HCT116 (cell line): ENCODE measurements around the gene APOL4. TPM values are rescaled to one million over a fixed set of nuclear protein-coding genes. Genes with fewer than 3 reads are reported as not detected.

Source experiments
- ATAC-seq: fragments of 200-7000 bp; cut with Tn5 transposase; 2 replicates; pipeline ENCODE4 v1.9.1; 2020; ENCODE audit warnings: mild to moderate bottlenecking, moderate library complexity
- BruUV-seq: library from RNA; stranded (reverse); fragments of 400-500 nt; replicated peaks from 2 replicates; lab custom pipeline; 2021; lab: Mats Ljungman, UMichigan
- CTCF ChIA-PET: fragments of 300-600 bp; sonication (Branson Sonifier 250); formaldehyde crosslinking; loops from one replicate; lab custom pipeline; 2021; ENCODE audit warnings: antibody characterized with exemption; lab: Charles Lee
- POLR2A ChIA-PET: fragments of 300-600, 350-600 bp; sonication (Branson Sonifier 250); formaldehyde crosslinking; loops from one replicate; lab custom pipeline; 2021; ENCODE audit warnings: antibody characterized with exemption; lab: Charles Lee
- RAD21 ChIA-PET, 2 experiments: fragments of 300-600 bp; sonication (Branson Sonifier 250); formaldehyde crosslinking; loops; one replicate each; lab custom pipeline; 2023; ENCODE audit warnings: low total read pairs in 2 of 2; ENCODE audit not compliant: uncharacterized antibody in 2 of 2, unreplicated experiment in 2 of 2, low non-redundant PET in 1 of 2; lab: Charles Lee
- DNase-seq: peaks from one replicate; pipeline ENCODE4 v3.0.0-alpha.2; 2010; ENCODE audit warnings: low read depth, low spot score
- H2AFZ ChIP-seq: fragments of 200-600 bp; shearing (Covaris generic), sonication (generic); 2 replicates; pipeline ENCODE4 v1.6.1; 2017; ENCODE audit warnings: low read depth, mixed run types, mixed read lengths, antibody characterized with exemption, low read length; ENCODE audit not compliant: poor library complexity, severe bottlenecking
- H3K27ac ChIP-seq: 2 replicates; pipeline ENCODE4 v1.5.1; 2012; ENCODE audit warnings: low read depth, low read length
- H3K27me3 ChIP-seq: fragments of 200-600 bp; sonication (generic); 2 replicates; pipeline ENCODE4 v1.6.1; 2016; ENCODE audit warnings: mixed run types, low read length, mixed read lengths; ENCODE audit not compliant: insufficient read depth
- H3K36me3 ChIP-seq, 2 experiments: fragments of 200-500 bp in 1 of 2; fragments of 200-600 bp in 1 of 2; sonication (Bioruptor generic) in 1 of 2; sonication (generic) in 1 of 2; 2 replicates each; pipeline versions ENCODE4 v1.5.1 to v1.6.1; 2014 to 2016; ENCODE audit warnings: low read length in 2 of 2, inconsistent platforms in 1 of 2, mixed read lengths in 1 of 2, mixed run types in 1 of 2; ENCODE audit not compliant: insufficient read depth in 2 of 2, control insufficient read depth in 1 of 2
- H3K4me1 ChIP-seq, 2 experiments: fragments of 200-600 bp in 1 of 2; sonication (generic) in 1 of 2; 2 replicates each; pipeline versions ENCODE4 v1.5.1 to v1.6.1; 2012 to 2017; ENCODE audit warnings: low read length in 2 of 2, inconsistent platforms in 1 of 2, mild to moderate bottlenecking in 1 of 2, mixed read lengths in 1 of 2, mixed run types in 1 of 2, moderate library complexity in 1 of 2; ENCODE audit not compliant: insufficient read depth in 2 of 2, control insufficient read depth in 1 of 2
- H3K4me2 ChIP-seq: fragments of 200-600 bp; sonication (generic); 2 replicates; pipeline ENCODE4 v1.6.1; 2017; ENCODE audit warnings: mixed run types, low read length, mixed read lengths
- H3K4me3 ChIP-seq, 2 experiments: fragments of 200-600 bp in 1 of 2; sonication (generic) in 1 of 2; replicated peaks in 1 of 2; 2 replicates each; pipeline ENCODE4 v1.5.1; 2011 to 2016; ENCODE audit warnings: low read length in 2 of 2, control low read depth in 1 of 2, low read depth in 1 of 2, mild to moderate bottlenecking in 1 of 2, mixed read lengths in 1 of 2, mixed run types in 1 of 2
- H3K79me2 ChIP-seq: fragments of 200-600 bp; sonication (generic); 2 replicates; pipeline ENCODE4 v1.6.1; 2017; ENCODE audit warnings: mild to moderate bottlenecking, mixed run types, low read length, moderate library complexity, mixed read lengths; ENCODE audit not compliant: insufficient read depth
- H3K9ac ChIP-seq: fragments of 200-600 bp; sonication (generic); 2 replicates; pipeline ENCODE4 v1.6.1; 2016; ENCODE audit warnings: low read length, mixed read lengths
- H3K9me2 ChIP-seq: fragments of 200-600 bp; sonication (generic), shearing (Covaris generic); 2 replicates; pipeline ENCODE4 v1.6.1; 2017; ENCODE audit warnings: mixed run types, mild to moderate bottlenecking, moderate library complexity; ENCODE audit not compliant: insufficient read depth
- H3K9me3 ChIP-seq, 2 experiments: fragments of 200-500 bp in 1 of 2; fragments of 200-600 bp in 1 of 2; sonication (Bioruptor generic) in 1 of 2; sonication (generic) in 1 of 2; 2 replicates each; pipeline ENCODE4 v1.6.1; 2014 to 2017; ENCODE audit warnings: low read length in 2 of 2, mixed read lengths in 2 of 2, inconsistent platforms in 1 of 2, low read depth in 1 of 2, mild to moderate bottlenecking in 1 of 2, mixed run types in 1 of 2, moderate library complexity in 1 of 2; ENCODE audit not compliant: control insufficient read depth in 1 of 2, insufficient read depth in 1 of 2
- H4K20me1 ChIP-seq: fragments of 200-600 bp; sonication (generic), shearing (Covaris generic); 2 replicates; pipeline ENCODE4 v1.6.1; 2017; ENCODE audit warnings: mixed run types, mild to moderate bottlenecking, moderate library complexity; ENCODE audit not compliant: insufficient read depth
- ATF3 ChIP-seq: IDR thresholded peaks from 2 replicates; pipeline ENCODE4 v1.6.1; 2012
- CBX3 ChIP-seq: IDR thresholded peaks from 2 replicates; pipeline ENCODE4 v1.6.1; 2012; ENCODE audit warnings: low read depth
- CTCF ChIP-seq, 3 experiments: fragments of 200-600 bp in 1 of 3; sonication (generic) in 1 of 3; IDR thresholded peaks in 2 of 3; conservative IDR thresholded peaks in 1 of 3; 2 replicates each; pipeline ENCODE4 v1.5.1; 2012 to 2017; ENCODE audit warnings: low read depth in 2 of 3, low read length in 2 of 3, antibody characterized with exemption in 1 of 3, borderline replicate concordance in 1 of 3, control low read depth in 1 of 3, mild to moderate bottlenecking in 1 of 3, mixed read lengths in 1 of 3, mixed run types in 1 of 3, moderate library complexity in 1 of 3; ENCODE audit not compliant: insufficient read depth in 1 of 3
- ELF1 ChIP-seq: IDR thresholded peaks from 2 replicates; pipeline ENCODE4 v1.6.1; 2012; ENCODE audit warnings: low read depth, borderline replicate concordance
- EZH2phosphoT487 ChIP-seq: fragments of 200-600 bp; IDR thresholded peaks from 2 replicates; pipeline ENCODE4 v1.6.1; 2018; ENCODE audit warnings: antibody characterized with exemption, borderline replicate concordance
- FOSL1 ChIP-seq: IDR thresholded peaks from 2 replicates; pipeline ENCODE4 v1.6.1; 2012; ENCODE audit warnings: low read depth
- JUND ChIP-seq: IDR thresholded peaks from 2 replicates; pipeline ENCODE4 v1.6.1; 2012
- MAX ChIP-seq: IDR thresholded peaks from 2 replicates; pipeline ENCODE4 v1.6.1; 2012
- RAD21 ChIP-seq: IDR thresholded peaks from 2 replicates; pipeline ENCODE4 v1.6.1; 2012; ENCODE audit warnings: low read depth, mild to moderate bottlenecking
- SIN3A ChIP-seq: IDR thresholded peaks from 2 replicates; pipeline ENCODE4 v1.6.1; 2012; ENCODE audit warnings: low read depth
- SRF ChIP-seq: IDR thresholded peaks from 2 replicates; pipeline ENCODE4 v1.6.1; 2012; ENCODE audit warnings: low read depth
- TCF7L2 ChIP-seq: IDR thresholded peaks from 2 replicates; pipeline ENCODE4 v1.7.0; 2011; ENCODE audit warnings: borderline replicate concordance, inconsistent platforms; ENCODE audit not compliant: insufficient read depth, insufficient read length; ENCODE audit errors: extremely low read depth
- YY1 ChIP-seq: IDR thresholded peaks from 2 replicates; pipeline ENCODE4 v1.6.1; 2011; ENCODE audit warnings: low read length, low read depth, moderate library complexity, mild to moderate bottlenecking; ENCODE audit not compliant: insufficient replicate concordance; ENCODE audit errors: extremely low read depth
- ZFX ChIP-seq: fragments of 450-650 bp; IDR thresholded peaks from 2 replicates; pipeline ENCODE4 v1.6.1; 2017
- ZNF274 ChIP-seq: fragments of 200-500 bp; sonication (Bioruptor generic); IDR thresholded peaks from 2 replicates; pipeline ENCODE4 v1.6.1; 2014; ENCODE audit warnings: mild to moderate bottlenecking, low read depth, low read length, inconsistent platforms
- intact Hi-C: fragments of 100-400 bp; cut with micrococcal nuclease; formaldehyde crosslinking; loops from 2 replicates; pipeline ENCODE4 v1.10.0; 2022
- total RNA-seq: library from RNA; stranded (reverse); gene quantifications from one replicate; pipeline ENCODE4 v1.2.1, GENCODE V29; 2021; ENCODE audit not compliant: unreplicated experiment

The APOL4 gene
- total RNA-seq, 1 experiment from 2014 or later = not detected

- no TSS peak for BruUV-seq
Measured at GRCh38 chr22:36197065-36197440, 4.6 kb downstream of the APOL4 start.

More at GRCh38 chr22:36197065-36197440, 4.6 kb downstream of the APOL4 start:
- no peak for ATAC-seq
- ChIA-PET RAD21 (no interaction called here), POLR2A (no interaction called here), CTCF (interaction anchor here (1.6 to 2.9 kb wide), 2 partner anchors 11 to 89 kb away, joined by 3 to 15 read pairs; no protein-coding TSS in a partner anchor)
- no peak for DNase-seq
- Histone ChIP-seq H3K9ac (no peak overlapping the region), H2AFZ (no peak overlapping the region), H3K9me2 (no peaks in the 10 kb centered on the region), H3K9me3 (no peaks in the 10 kb centered on the region), H3K27me3 (no peaks in the 10 kb centered on the region), H3K79me2 (no peaks in the 10 kb centered on the region), H3K27ac (no peak overlapping the region), H3K36me3 (no peaks in the 10 kb centered on the region), H4K20me1 (no peaks in the 10 kb centered on the region), H3K4me1 (no peaks in the 10 kb centered on the region), H3K4me3 (no peak overlapping the region), H3K4me2 (no peak overlapping the region)
- intact Hi-C loops = loop anchor here (5.0 kb wide), 2 partner anchors 40 to 80 kb away; partner anchors contain the start of gene APOL2
- TF ChIP-seq TCF7L2 = no peak
- no peak for TF ChIP-seq SIN3A
- no peak for TF ChIP-seq CBX3
- TF ChIP-seq ZFX = no peak
- no peak for TF ChIP-seq YY1
- no peak for TF ChIP-seq MAX
- TF ChIP-seq ATF3 = no peak
- TF ChIP-seq ZNF274 = no peak
- TF ChIP-seq SRF = no peak
- TF ChIP-seq CTCF (IDR thresholded peaks at IDR 0.05 in 2 of 3, conservative IDR thresholded peaks at IDR 0.05 in 1 of 3; ENCODE audit: borderline replicate concordance in 1 of 3, insufficient read depth in 1 of 3, low read depth in 2 of 3, low read length in 2 of 3) = no peak
- TF ChIP-seq EZH2phosphoT487 = no peak
- TF ChIP-seq ELF1 = no peak
- no peak for TF ChIP-seq JUND
- TF ChIP-seq FOSL1 = no peak
- no peak for TF ChIP-seq RAD21
